HG03558 (cell line): ENCODE data around the gene ATF3.

Experiments used
- ATAC-seq: cut with Tn5 transposase; IDR thresholded peaks from one replicate; pipeline ENCODE4 v1.9.1; 2021; ENCODE audit warnings: moderate number of reproducible peaks; ENCODE audit not compliant: unreplicated experiment; ENCODE audit errors: extremely low read depth

The ATF3 gene

DNA sequence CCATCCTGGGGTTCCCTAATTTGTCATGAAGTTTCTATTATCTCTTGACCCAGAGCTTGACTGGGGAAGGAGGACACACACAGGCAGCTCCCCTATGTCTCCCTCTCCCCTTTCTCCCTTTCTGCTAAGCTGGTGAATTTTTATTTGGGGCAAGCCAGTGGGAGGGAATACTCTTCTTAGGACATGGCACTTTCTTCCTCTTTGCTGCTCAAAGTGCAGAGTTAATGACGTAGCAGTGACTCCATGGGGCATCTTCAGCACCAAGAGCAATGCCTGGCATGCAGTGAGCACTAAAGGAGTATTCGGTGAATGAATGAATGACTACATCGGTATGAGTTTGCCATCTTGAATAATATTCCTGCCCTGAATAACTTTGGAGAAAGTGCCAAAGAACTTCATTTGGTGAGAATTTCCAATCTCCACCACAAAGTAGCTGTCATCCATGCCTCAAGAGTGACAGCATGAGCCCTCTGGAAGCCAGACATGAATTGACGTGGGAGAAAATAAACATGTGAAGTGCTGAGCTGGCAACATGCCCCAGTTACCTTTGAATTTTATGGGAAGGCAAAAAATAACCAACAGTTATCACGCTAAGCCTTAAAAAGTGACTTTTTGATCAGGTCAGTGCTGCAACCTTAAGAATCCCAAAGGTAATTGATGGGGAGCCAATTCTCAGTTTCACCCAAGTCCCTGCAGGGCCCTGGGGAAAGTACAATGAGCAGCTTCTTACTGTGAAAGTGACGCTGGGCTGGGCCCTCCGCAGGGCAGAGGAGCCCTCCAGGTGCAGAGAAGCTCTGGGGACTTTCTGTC lies 22.1 kb upstream of the ATF3 start:
- peak; percentile 86 for ATAC-seq

DNA sequence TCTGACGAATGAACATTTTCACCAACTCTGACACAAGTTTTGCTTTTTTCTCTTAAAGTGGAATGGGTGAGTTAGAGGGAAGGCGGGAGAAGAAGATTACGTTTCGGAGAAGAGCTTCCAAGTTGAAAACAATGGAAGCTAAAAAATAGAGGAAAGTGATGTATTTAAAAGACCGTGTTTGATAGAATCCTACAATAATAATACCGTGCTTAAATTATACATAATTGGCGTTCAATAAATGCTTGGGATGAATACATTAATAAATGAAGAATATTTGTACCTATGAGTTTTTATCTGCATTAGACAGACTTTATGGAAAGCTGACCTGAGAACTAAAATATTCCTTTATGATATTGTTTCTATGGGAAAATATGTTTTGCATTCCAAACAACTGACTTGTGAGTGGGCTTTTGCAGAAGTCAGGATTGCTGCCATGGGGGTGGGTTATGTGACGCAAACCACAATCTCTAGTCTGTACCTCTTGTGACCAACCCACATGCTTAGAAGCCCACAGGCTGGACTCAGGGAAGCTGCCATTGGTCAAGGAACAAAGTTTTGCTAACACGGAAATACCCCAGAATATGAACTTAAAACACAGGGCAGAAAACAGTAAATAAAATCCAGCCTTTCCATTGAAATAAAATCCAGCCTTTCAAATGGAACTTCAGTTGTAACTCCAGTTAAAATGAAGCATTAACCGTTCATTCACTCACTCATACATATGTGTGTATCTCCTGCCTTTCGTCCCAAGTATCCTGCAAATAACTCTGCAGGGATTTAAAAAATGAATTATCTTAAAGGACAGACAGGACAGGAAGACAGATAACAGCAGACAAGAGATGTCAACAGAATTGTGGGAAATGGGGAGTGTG lies 21.3 kb upstream of the ATF3 start:
- no peak for ATAC-seq

DNA sequence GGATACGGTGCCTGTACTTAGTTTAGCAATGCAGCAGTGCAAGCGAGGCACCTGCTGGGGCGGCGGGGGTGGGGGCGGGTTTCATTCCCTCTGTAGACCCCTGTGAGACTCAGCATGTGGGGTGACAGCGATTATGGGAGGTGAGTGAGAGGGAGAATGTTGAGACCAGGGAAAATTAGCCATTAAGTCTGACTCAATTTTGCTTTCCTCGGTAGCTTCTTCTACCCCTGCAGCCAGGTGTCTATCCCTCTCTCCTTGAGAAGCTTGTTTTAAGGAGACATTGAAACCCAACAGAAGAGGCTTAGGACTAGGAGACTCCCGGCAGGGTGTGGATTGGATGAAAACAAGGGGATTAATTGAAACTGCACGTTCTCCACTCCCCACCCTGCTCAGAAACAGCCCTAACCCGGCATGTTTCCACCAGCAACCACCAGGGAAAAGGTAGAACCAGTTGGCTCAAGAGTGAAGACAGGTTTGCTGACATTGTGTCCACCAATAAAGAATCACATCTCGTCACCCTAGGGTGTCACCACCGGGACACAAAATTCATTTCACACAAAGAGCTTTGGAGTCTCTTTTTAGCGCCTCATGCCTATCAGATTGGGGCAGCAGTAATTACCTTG lies 20.6 kb upstream of the ATF3 start:
- no peak for ATAC-seq

DNA sequence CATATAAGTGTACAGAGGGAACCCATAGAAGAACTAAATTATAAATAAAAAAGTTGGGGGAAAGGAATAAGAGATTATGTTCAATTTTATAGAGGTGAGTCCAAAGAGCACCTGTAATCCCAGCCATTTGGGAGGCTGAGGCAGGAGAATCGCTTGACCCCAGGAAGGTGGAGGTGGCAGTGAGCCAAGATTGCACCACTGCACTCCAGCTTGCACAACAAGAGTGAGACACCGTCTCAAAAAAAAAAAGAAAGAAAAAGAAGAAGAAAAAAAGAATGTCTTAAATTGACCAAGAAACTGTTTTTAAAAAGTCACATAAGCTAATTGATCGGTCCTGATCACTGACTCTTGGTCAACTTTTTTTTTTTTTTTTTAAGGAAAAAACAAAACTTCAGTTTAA lies 19.1 kb upstream of the ATF3 start:
- ATAC-seq, result no peak

DNA sequence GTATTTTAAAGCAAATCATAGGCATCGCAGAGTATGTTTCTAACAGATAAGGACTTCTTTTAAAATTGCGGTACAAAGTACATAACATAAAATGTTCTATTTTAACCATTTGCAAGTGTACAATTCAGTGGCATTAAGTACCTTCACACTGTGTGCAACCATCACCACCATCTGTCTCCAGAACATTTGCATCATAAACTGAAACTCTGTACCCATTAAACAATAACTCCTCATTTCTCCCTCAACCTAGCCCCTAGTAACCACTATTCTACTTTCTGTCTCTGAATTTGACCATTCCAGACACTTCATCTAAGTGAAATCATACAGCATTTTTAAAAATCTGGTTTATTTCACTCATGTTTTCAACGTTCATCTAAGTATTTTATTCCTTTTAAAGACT lies 16.6 kb upstream of the ATF3 start:
- ATAC-seq, result no peak

DNA sequence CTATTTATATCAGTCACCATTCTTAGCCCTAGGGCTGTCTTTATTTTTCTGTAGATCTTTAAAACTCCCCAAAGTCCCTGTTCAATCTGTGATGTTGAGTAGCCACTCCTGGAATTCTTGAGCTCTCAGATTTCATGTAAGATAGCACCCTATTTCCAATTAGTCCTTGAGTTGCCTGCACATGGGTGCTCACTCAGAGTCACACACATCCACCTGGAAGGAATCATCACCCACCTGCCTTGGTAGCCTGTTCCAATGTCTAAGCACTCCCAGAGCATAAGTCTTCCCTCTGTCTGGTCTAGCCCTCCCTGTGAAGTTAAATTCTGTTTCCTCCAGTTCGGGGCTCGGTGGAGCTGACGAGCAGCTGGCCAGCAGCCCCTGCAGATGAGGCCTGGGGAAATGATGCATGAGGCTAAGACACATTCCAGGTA lies 14.7 kb upstream of the ATF3 start:
- ATAC-seq, result no peak

DNA sequence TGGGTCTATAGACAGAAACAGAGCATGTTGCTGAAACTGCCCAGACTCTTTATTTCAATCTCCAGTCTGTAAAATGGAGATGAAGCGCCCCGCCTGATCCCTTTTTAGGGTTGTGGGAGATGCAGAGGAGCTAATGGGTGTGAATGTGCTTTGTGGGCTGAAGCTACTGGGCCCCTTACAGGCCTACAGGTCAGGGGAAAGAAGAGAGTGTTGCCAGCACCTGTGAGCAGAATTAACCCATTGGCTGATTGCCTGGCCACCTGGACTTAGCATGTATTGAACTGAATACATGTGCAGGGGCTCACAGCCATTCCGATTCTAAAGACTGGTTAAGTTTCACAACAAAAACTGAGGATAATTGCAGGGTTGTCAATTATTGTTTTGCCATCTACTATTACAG lies 13.9 kb upstream of the ATF3 start:
- no peak for ATAC-seq

DNA sequence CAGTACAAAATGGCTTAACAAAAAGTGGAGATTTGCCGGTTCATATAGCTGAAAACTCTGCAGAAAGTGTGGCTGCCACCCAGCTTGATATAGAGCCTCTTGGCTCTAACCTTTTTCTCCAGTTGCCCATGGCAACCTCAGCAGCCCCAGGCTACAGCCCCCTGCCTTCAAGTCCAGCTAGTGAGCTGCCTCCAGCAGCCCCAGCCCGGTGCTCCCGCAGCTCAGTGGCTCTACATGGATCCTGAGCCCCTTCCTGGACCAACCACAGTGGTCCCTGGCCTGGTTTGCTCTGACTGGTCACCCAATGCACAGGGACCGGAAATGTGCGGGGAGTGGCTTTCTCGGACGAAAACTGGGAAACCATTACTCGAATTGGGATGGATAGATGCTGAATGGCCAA lies 13.3 kb upstream of the ATF3 start:
- no peak for ATAC-seq

DNA sequence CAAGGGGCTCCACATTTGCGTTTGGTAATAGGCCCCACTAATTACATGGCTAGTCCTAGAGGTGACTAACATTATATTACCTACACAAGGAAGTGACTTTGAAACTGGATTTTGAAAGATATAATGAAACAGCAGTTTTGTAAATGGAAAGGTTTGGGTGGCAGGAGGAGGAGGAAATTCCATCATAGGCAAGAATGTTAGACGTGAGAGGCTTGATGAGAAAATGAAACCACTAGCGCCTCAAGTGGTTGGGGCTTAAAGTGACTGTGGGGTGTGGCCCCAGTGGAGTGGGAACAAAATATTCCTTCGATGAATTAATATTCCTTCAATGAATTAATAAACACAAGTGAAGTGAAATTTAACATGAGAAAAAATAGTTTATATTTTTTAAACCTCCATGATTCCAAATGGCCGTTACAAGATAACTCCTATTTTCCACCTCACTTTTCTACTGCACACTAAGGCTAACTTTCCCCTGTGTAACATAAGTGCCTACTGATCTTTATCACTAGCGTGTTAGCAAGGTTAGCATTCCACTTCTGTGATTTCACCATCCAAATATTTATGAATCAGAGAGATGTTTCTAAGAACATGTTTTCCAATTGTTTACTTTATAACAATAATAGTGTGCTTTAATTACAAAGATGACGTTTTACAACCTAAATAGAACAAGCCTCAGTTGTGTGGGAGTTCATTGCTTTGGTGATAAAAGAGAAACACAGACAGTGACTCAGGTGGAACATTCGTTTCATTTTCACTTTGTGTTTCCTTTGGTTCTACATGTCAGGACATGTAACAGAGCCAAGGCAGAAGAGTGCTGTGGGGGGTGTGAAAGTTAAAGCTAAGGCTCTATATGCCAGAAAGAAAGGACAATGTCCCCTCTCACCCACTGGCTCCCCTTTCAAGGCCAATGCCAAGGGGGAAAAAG lies 12.5 kb upstream of the ATF3 start:
- peak; percentile 95 for ATAC-seq

DNA sequence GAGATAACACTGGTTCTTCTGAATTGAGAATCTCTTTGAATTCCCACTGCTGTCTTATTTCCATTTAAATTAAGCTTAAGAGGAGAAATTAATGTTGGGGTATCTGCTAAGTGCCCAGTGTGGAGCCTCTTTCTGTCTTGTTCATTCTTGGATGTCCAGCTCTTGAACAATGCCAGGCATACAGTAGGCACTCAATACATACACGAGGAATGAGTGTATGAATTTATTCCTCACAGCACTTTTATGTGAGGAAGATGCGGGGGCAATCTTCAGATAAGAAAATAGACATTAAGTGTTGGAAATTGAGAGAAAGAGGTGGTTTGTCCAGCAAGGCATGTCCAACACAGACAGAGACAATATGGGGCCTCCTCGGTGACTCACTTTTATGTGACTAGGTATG lies 11.8 kb upstream of the ATF3 start:
- ATAC-seq, result no peak

DNA sequence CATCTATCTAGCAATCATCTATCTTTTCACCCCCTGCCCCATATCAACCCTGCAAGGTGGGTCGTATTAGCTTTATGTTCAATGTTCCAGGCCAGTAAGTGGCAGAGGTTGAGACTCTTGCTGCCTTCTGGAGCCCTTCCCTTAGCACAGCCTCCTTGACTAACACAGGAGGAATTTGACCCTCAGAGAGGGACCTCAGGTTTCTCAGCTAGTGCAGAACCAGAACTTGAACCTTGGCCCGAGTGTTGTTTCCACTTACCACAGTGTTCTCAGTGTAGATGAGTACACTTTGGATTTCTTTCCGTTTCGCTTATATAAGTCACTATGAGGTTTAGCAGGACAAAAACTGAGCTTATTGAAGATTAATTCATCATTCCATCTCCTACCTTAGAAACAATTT lies 11.1 kb upstream of the ATF3 start:
- ATAC-seq, result no peak

DNA sequence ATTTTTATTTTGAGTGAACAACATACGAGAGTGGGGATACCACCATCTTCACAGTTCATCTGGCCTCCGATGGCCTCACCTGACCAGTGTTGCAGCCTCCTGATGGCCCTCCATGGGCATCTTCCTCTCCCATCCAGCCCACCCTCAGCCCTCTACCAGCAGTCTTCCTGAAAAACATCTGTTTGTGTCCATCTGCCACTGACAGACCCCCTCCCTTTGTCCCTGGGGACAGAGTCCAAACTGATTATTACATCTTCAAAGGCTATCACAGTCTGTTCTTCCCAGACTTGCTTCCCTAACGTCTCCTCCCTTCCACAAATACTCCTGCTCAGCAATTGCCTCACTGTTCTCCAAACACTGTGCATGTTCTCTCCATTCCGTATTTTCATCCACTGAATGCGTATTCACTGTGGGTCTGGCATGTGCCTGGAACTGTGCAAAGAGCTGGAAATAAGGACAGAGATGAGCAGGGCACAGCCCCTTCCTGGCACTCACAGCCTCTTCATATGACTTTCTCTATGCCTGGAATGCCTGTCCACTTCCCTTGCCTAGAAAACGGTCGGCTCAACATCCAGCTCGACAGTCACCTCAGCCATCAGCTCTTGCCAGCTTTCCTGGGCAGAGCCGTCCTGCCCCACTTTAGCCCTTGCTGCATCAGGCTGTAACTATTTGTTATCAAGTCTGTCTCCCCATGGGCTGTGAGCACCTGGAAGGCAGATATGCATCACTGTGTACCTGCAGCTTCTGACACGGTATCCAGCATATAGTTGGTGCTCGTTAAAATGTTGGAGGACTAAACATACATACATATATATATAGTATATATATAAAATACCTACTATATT lies 8.3 kb upstream of the ATF3 start:
- no peak for ATAC-seq

DNA sequence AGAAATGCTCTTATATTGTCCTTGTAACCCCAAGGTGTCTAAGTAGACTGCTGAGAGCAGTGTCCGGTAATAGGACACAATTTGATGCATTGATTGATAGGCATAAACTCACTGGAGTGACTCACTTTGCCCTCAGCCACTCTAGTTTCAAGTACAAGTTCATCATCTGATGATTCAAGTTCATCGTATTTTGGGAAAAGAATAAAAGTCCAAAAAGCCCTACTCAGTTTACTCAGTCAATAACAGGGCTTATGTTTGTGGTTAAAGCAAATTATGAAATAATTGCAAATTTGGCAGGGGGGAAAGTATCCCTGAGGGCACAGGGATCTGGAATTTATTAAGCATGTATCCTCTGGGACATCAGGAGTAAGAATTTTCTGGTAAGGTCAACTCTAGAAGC lies 7.6 kb upstream of the ATF3 start:
- ATAC-seq, result no peak

DNA sequence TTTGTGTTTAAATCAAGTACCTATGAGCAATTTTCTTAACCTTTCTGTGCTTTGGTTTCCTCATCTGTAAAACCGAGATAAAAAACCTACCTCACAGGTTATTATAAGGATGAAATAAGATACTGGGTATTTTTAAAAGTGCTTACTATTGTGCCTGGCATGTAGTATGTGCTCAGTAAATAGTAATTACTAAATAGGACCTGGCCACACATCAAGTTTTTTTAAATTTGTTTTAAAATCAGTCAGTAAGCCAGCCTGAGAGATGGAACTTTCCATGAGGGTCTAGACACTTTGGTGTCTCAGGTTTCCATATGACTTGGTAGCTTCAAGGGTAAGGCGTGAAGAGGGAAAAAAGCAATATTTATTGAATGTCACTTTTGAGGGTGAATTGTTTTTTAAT lies 7.0 kb upstream of the ATF3 start:
- ATAC-seq, result no peak

DNA sequence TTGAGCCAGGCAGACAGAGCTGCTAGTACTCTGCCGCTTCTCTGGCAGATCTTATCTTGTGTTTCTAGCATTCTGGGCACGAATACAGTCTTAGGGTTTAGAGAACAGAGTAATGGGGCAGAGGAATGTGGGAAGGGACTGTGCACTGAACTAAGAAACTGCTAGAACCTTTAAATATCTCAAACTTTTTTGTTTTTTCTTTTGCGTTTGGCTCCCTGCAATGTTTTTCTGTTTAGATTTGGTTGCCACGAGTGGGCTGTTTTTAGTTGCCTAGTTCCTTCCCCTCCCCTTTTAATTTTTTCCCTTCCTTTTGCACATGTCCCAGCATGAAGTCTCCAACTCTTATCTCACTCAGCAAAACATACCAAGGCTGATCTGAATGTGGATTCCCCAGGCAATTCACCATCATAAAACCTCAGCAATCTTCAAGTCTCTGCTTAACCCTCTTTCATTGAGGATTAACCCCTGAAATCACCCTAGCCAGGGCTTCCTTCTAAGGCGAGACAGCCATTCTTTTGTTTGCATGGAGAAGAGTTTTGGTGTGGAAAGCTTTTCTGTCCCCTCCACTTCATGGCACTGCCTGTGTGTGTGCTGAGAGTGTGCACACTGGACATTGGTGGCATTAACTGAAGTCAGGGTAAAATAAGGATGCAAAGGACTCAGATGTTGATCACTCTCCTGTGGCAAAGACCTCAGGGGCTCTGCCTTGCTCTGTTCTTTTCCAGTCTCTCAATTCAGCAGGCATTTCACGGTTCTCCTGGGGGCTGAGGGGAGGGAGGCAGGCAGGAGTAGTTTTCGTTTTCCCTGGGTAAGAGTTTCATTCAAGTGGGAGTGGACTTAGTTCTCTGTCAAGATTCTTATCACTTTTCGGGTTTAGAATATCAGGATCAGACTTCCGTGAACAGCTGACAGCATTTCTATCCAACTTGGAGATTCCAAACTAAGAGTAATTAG lies 2.8 kb upstream of the ATF3 start:
- no peak for ATAC-seq

DNA sequence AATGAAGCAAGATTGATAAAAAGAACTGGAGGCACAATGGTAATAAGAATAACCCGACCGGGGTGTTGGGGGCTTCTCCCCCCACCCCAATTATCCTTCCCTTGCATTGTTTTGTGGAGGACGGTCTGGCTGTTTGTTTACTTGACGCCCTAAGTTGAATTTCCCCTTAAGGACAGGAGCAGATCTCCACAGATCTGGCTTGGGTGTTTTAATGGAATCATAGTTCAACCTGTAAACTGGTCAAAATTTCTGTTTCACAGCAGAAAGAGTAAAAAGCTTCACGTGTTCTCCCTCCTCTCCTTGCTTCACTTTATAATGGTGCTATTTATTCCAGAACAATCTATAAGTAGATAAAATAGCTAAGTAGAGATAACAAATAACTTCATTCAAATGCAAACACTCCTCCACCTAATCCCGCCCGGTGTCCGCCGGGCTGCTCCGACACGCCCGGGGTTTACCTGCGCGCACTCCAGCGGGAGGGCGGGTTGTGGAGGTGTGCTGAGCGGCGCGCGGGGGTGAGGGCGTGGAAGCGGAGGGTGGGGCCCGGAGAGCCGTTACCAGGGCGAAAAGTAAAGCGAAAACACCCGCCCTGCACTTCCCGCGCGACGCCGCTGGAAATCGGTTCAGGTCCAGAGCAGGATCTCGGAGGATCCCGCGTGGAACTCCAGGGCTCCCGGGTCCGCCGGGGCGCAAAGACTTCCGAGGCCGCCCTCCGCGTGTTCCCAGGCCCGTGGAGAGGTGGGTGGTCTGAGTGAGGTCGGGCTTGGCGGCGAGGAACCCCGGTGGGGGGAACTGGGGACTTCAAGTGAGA lies 2.0 kb upstream of the ATF3 start:
- ATAC-seq, result no peak

DNA sequence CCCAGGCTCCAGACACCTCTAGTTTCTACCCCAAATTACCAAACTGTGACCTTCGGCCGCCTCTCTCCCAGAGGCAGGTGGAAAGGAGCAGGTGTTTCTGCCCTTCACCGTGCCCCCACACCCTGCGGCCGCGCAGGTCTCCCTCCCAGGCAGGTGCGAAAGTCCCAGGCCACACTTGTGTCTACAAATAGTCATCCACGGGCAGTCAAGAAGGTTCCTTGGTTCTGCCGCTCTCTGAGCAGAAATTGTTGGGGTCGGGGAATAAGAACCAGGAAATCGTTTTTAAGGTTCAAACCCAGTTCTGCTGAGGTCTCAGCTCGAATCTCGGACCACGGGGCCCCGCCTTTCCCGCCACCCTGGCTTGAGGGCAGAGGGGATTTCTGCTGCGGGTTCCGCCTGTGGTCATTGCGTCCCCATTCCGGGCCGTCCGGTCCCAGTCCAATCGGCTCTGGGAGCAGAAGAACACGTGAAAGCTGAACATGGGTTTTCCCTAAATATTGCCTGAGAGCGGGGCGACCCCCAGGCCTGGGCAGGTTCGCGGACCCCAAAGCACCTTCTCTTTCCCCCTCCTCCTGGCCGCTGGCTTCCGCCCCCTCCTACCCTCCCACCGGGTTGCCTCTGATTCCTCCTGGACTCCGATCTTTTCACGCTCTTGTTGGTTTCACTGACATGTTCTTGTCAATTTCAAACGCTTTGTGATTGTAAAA lies 1.2 kb upstream of the ATF3 start:
- no peak for ATAC-seq
